HepG2 (cell line): ENCODE measurements around the gene DHX16. TPM values are rescaled to one million over a fixed set of nuclear protein-coding genes. Genes with fewer than 3 reads are reported as not detected.

Experiments
- ATRX ChIP-seq: sonication (generic); formaldehyde crosslinking; IDR thresholded peaks from 2 replicates; pipeline ENCODE4 v1.4.0; 2020; ENCODE audit warnings: missing genetic modification reagents, borderline replicate concordance
- DNMT3B ChIP-seq: conservative IDR thresholded peaks from 2 replicates; pipeline ENCODE4 v1.6.1; 2016; ENCODE audit warnings: missing biosample characterization, control low read depth
- MAFK ChIP-seq, 2 experiments: IDR thresholded peaks in 1 of 2; conservative IDR thresholded peaks in 1 of 2; 2 replicates each; pipeline ENCODE4 v1.6.1; 2011; ENCODE audit warnings: improper control_type of control experiment in 2 of 2, low read length in 2 of 2
- POLR2AphosphoS2 ChIP-seq: IDR thresholded peaks from 2 replicates; pipeline ENCODE4 v1.6.1; 2011; ENCODE audit warnings: low read depth, low read length, improper control_type of control experiment
- RBM22 ChIP-seq: fragments of 200-400 bp; formaldehyde crosslinking; optimal IDR thresholded peaks from 2 replicates; pipeline ENCODE3; 2017; ENCODE audit warnings: mild to moderate bottlenecking, low read length, moderate library complexity
- REL ChIP-seq: sonication (generic); formaldehyde crosslinking; conservative IDR thresholded peaks from 2 replicates; pipeline ENCODE4 v1.8.0; 2022; ENCODE audit warnings: mild to moderate bottlenecking, missing genetic modification reagents, moderate library complexity
- STAG1 ChIP-seq: sonication (generic); formaldehyde crosslinking; IDR thresholded peaks from 2 replicates; pipeline ENCODE4 v1.4.0; 2020; ENCODE audit warnings: missing genetic modification reagents
- TBX3 ChIP-seq: fragments of 450-650 bp; IDR thresholded peaks from 2 replicates; pipeline ENCODE4 v1.6.1; 2017; ENCODE audit warnings: antibody characterized with exemption, mild to moderate bottlenecking, inconsistent platforms, borderline replicate concordance
- ZC3H4 ChIP-seq: sonication (generic); formaldehyde crosslinking; IDR thresholded peaks from 2 replicates; pipeline ENCODE4 v1.4.0; 2020; ENCODE audit warnings: missing genetic modification reagents, borderline replicate concordance
- ZNF337 ChIP-seq: sonication (generic); formaldehyde crosslinking; IDR thresholded peaks from 2 replicates; pipeline ENCODE4 v1.5.1; 2020; ENCODE audit warnings: missing genetic modification reagents, low read depth, mild to moderate bottlenecking, borderline replicate concordance
- ZNF432 ChIP-seq: sonication (generic); formaldehyde crosslinking; IDR thresholded peaks from 2 replicates; pipeline ENCODE4 v1.5.0; 2020; ENCODE audit warnings: missing genetic modification reagents, mild to moderate bottlenecking, borderline replicate concordance
- ZNF441 ChIP-seq: sonication (generic); formaldehyde crosslinking; IDR thresholded peaks from 2 replicates; pipeline ENCODE4 v1.7.0; 2021; ENCODE audit warnings: missing genetic modification reagents, borderline replicate concordance
- ZNF543 ChIP-seq: sonication (generic); formaldehyde crosslinking; IDR thresholded peaks from 2 replicates; pipeline ENCODE4 v1.4.0; 2020; ENCODE audit warnings: mild to moderate bottlenecking, missing genetic modification reagents
- ZNF772 ChIP-seq: sonication (generic); formaldehyde crosslinking; IDR thresholded peaks from 2 replicates; pipeline ENCODE4 v1.5.0; 2020; ENCODE audit warnings: mild to moderate bottlenecking, missing genetic modification reagents
- ZSCAN21 ChIP-seq: sonication (generic); formaldehyde crosslinking; IDR thresholded peaks from 2 replicates; pipeline ENCODE4 v1.8.0; 2022; ENCODE audit warnings: mild to moderate bottlenecking, missing genetic modification reagents, moderate library complexity, borderline replicate concordance
- polyA plus RNA-seq, 8 experiments: library from polyadenylated mRNA; depleted of rRNA in 3 of 8; stranded (reverse) in 7 of 8; unstranded in 1 of 8; fragments of >200 nt; fragmentation: Illumina TruSeq in 4 of 8; extraction: Trizol in 4 of 8; gene quantifications; 2 replicates each; pipeline versions ENCODE4 v1.2.1 to v1.2.3, GENCODE V29; 2011 to 2016; ENCODE audit warnings: low read depth in 4 of 8, missing spikeins in 1 of 8, mixed read lengths in 1 of 8; ENCODE audit not compliant: insufficient read depth in 1 of 8
- total RNA-seq, 5 experiments: library from RNA; depleted of rRNA; stranded (reverse); fragments of >200 nt; fragmentation: Illumina TruSeq; extraction: Trizol; gene quantifications; 2 replicates each; pipeline ENCODE4 v1.2.3, GENCODE V29; 2016; ENCODE audit warnings: low read depth in 1 of 5
- TF ChIP-seq, protein P1 (sequence below): sonication (generic); formaldehyde crosslinking; IDR thresholded peaks from 2 replicates; pipeline ENCODE4 v1.4.0; 2020; ENCODE audit warnings: missing genetic modification reagents
- TF ChIP-seq, protein P2 (sequence below): sonication (generic); formaldehyde crosslinking; IDR thresholded peaks from 2 replicates; pipeline ENCODE4 v1.4.0; 2020; ENCODE audit warnings: missing genetic modification reagents, mild to moderate bottlenecking, borderline replicate concordance
- TF ChIP-seq, protein P3 (sequence below): sonication (generic); formaldehyde crosslinking; IDR thresholded peaks from 2 replicates; pipeline ENCODE4 v1.5.0; 2020; ENCODE audit warnings: missing genetic modification reagents
- TF ChIP-seq, protein P4 (sequence below): sonication (generic); formaldehyde crosslinking; IDR thresholded peaks from 2 replicates; pipeline ENCODE4 v1.8.1; 2022; ENCODE audit warnings: mild to moderate bottlenecking, missing genetic modification reagents

Gene DHX16
- total and polyA plus RNA-seq, 2 of the 13 experiments (the other 11 are each of a cell fraction or from before 2014, with no cell fraction given): 57.0 to 58.5 TPM

DNA sequence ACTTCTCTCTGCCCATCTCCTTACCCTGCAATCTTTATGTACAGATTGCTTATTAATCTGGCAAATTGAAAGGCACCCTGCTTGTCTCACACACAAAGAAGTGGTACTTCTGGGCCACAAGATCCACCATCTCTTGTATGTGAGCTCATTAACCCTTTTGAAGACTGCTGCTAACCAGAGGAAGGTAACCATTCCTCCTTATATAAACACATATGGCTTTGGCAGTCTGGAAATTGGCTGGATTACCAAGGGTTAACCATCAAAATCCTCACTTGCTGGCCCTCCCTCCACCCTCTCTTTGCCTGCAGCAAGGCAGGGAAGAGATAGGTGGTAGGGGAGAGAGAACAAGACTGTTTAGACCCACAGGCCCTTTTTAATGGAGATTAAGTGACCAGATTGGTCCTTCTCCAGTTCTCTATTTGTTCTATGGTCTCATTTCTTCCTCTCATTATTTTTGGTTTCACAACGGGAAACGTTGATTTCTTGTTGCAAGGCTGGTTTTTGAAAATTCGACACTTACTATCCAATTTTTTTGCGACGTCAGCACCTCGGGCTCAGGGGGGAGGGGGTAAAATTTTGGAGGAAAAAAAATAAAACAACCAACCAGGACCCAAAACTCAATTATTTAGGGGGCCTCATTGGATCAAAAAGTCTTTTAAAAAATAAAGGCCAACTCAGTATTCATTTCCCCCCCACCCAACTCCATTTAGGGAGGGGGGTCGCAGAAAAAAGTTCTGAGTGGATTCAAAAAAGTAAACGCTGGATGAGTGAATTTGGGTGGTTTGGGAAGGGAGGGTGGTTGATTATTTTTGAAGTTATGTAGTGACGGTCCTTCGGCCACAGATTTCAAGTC is 56.6 kb downstream of the DHX16 start (continued):
- TF ChIP-seq, protein P1, sequence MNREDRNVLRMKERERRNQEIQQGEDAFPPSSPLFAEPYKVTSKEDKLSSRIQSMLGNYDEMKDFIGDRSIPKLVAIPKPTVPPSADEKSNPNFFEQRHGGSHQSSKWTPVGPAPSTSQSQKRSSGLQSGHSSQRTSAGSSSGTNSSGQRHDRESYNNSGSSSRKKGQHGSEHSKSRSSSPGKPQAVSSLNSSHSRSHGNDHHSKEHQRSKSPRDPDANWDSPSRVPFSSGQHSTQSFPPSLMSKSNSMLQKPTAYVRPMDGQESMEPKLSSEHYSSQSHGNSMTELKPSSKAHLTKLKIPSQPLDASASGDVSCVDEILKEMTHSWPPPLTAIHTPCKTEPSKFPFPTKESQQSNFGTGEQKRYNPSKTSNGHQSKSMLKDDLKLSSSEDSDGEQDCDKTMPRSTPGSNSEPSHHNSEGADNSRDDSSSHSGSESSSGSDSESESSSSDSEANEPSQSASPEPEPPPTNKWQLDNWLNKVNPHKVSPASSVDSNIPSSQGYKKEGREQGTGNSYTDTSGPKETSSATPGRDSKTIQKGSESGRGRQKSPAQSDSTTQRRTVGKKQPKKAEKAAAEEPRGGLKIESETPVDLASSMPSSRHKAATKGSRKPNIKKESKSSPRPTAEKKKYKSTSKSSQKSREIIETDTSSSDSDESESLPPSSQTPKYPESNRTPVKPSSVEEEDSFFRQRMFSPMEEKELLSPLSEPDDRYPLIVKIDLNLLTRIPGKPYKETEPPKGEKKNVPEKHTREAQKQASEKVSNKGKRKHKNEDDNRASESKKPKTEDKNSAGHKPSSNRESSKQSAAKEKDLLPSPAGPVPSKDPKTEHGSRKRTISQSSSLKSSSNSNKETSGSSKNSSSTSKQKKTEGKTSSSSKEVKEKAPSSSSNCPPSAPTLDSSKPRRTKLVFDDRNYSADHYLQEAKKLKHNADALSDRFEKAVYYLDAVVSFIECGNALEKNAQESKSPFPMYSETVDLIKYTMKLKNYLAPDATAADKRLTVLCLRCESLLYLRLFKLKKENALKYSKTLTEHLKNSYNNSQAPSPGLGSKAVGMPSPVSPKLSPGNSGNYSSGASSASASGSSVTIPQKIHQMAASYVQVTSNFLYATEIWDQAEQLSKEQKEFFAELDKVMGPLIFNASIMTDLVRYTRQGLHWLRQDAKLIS (CRISPR knock-in tag): peak; percentile 87; the same call in 1 of the 2 replicates
- TF ChIP-seq REL (CRISPR knock-in tag) (peak; percentile 50; the same call in 1 of the 2 replicates), ZNF772 (CRISPR knock-in tag) (peak; percentile 65; the same call in 1 of the 2 replicates), ZNF543 (CRISPR knock-in tag) (no peak), ZC3H4 (CRISPR knock-in tag) (peak; percentile 99), MAFK (conservative IDR thresholded peaks at IDR 0.05 in 1 of 2, IDR thresholded peaks at IDR 0.05 in 1 of 2; ENCODE audit: low read length in 2 of 2) (peak; percentile 97 to 98), STAG1 (CRISPR knock-in tag) (no peak), ZSCAN21 (CRISPR knock-in tag) (peak; percentile 69; the same call in 1 of the 2 replicates), ZNF432 (CRISPR knock-in tag) (no peak), ATRX (CRISPR knock-in tag) (0 out of 2 replicates have a peak, but pooled peaks have one; percentile 37), POLR2AphosphoS2 (peak; percentile 91), DNMT3B (CRISPR knock-in tag) (peak; percentile 63; the same call in 1 of the 2 replicates), ZNF441 (CRISPR knock-in tag) (0 out of 2 replicates have a peak, but pooled peaks have one; percentile 26), RBM22 (peak; percentile 98), ZNF337 (CRISPR knock-in tag) (0 out of 2 replicates have a peak, but pooled peaks have one; percentile 32), TBX3 (no peak)
- TF ChIP-seq, protein P2, sequence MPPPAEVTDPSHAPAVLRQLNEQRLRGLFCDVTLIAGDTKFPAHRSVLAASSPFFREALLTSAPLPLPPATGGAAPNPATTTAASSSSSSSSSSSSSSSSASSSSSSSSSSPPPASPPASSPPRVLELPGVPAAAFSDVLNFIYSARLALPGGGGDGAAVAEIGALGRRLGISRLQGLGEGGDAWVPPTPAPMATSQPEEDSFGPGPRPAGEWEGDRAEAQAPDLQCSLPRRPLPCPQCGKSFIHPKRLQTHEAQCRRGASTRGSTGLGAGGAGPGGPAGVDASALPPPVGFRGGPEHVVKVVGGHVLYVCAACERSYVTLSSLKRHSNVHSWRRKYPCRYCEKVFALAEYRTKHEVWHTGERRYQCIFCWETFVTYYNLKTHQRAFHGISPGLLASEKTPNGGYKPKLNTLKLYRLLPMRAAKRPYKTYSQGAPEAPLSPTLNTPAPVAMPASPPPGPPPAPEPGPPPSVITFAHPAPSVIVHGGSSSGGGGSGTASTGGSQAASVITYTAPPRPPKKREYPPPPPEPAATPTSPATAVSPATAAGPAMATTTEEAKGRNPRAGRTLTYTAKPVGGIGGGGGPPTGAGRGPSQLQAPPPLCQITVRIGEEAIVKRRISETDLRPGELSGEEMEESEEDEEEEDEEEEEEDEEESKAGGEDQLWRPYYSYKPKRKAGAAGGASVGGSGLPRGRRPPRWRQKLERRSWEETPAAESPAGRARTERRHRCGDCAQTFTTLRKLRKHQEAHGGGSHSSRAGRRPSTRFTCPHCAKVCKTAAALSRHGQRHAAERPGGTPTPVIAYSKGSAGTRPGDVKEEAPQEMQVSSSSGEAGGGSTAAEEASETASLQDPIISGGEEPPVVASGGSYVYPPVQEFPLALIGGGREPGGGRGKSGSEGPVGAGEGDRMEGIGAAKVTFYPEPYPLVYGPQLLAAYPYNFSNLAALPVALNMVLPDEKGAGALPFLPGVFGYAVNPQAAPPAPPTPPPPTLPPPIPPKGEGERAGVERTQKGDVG: no peak
- TF ChIP-seq, protein P3, sequence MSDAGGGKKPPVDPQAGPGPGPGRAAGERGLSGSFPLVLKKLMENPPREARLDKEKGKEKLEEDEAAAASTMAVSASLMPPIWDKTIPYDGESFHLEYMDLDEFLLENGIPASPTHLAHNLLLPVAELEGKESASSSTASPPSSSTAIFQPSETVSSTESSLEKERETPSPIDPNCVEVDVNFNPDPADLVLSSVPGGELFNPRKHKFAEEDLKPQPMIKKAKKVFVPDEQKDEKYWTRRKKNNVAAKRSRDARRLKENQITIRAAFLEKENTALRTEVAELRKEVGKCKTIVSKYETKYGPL (CRISPR knock-in tag): 0 out of 2 replicates have a peak, but pooled peaks have one; percentile 7
- TF ChIP-seq, protein P4, sequence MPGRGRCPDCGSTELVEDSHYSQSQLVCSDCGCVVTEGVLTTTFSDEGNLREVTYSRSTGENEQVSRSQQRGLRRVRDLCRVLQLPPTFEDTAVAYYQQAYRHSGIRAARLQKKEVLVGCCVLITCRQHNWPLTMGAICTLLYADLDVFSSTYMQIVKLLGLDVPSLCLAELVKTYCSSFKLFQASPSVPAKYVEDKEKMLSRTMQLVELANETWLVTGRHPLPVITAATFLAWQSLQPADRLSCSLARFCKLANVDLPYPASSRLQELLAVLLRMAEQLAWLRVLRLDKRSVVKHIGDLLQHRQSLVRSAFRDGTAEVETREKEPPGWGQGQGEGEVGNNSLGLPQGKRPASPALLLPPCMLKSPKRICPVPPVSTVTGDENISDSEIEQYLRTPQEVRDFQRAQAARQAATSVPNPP (CRISPR knock-in tag): no peak
